Muscle layer of colon (tissue), 2 donors: ENCODE results near the gene CSNK1E.

Experiments
- H3K27ac ChIP-seq: one replicate; pipeline ENCODE4 v1.7.0; 2013; ENCODE audit warnings: low read depth, mild to moderate bottlenecking, low read length, moderate library complexity
- H3K27me3 ChIP-seq, 2 donors: one replicate each; pipeline ENCODE4 v1.7.0; 2013; ENCODE audit warnings: low read length in 2 of 2, mild to moderate bottlenecking in 2 of 2; ENCODE audit not compliant: insufficient read depth in 2 of 2, control insufficient read depth in 1 of 2
- H3K36me3 ChIP-seq: one replicate; pipeline ENCODE4 v1.7.0; 2013; ENCODE audit warnings: mild to moderate bottlenecking, low read length; ENCODE audit not compliant: insufficient read depth
- H3K4me1 ChIP-seq: one replicate; pipeline ENCODE4 v1.7.0; 2013; ENCODE audit warnings: mild to moderate bottlenecking, low read length; ENCODE audit not compliant: insufficient read depth
- H3K4me3 ChIP-seq, 2 donors: one replicate each; pipeline ENCODE4 v1.7.0; 2013; ENCODE audit warnings: low read length in 2 of 2, low read depth in 1 of 2, mild to moderate bottlenecking in 1 of 2, moderate library complexity in 1 of 2
- H3K9ac ChIP-seq: one replicate; pipeline ENCODE4 v1.7.0; 2013; ENCODE audit warnings: low read length
- H3K9me3 ChIP-seq: one replicate; pipeline ENCODE4 v1.7.0; 2013; ENCODE audit warnings: mild to moderate bottlenecking, low read length
- donor health status: abdominal sarcoma.
- donor health status: Adenocarcinoma of cecum.

Gene CSNK1E

DNA sequence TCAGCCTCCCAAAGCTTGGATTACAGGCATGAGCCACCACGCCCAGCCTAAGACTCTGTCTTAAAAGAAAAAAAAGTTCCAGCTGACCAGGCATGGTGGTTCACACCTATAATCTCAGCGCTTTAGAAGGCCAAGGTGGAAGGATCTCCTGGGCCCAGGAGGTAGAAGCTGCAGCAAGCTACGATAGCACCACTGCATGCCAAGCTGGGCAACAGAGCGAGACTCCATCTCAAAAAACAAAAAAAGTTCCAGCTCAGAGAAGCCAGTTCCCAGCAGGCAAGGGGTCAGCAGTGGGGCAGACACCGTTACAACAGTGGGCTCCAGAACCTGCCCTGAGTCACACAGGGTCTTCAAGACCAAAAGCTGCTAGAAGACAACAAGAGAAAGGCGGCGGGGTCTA is 47.8 kb downstream of the CSNK1E start:
- no peaks in the 10 kb centered on the region for H3K27me3 ChIP-seq
- H3K4me1 ChIP-seq = peaks cover 62% of the 10 kb centered on the region
- no peaks in the 10 kb centered on the region for H3K9me3 ChIP-seq
- no peak overlapping the region for H3K4me3 ChIP-seq
- no peak overlapping the region for H3K9ac ChIP-seq
- no peaks in the 10 kb centered on the region for H3K36me3 ChIP-seq
- no peak overlapping the region for H3K27ac ChIP-seq

DNA sequence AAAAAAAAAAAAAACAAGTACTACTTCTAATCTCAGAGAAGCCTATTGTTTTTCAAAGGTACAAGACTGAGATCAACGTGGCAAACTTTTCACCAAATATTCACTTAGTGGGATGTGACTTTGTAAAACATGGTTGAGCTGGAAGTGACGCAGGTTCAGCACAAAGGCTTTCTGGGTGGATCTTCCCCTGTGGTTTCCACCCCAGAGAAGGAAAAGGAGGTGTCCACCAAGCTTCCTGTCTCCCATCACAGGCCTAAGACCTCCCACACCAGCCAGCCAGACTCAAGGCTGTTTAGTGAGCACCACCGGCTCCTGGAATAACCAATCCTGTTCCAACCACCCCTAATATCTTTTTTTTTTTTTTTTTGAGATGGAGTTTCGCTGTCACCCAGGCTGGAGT is 50.1 kb downstream of the CSNK1E start:
- Histone ChIP-seq H3K9ac (no peak overlapping the region), H3K36me3 (no peaks in the 10 kb centered on the region), H3K27me3 (no peaks in the 10 kb centered on the region), H3K27ac (no peak overlapping the region), H3K4me1 (peaks cover 64% of the 10 kb centered on the region), H3K4me3 (no peak overlapping the region), H3K9me3 (no peaks in the 10 kb centered on the region)

DNA sequence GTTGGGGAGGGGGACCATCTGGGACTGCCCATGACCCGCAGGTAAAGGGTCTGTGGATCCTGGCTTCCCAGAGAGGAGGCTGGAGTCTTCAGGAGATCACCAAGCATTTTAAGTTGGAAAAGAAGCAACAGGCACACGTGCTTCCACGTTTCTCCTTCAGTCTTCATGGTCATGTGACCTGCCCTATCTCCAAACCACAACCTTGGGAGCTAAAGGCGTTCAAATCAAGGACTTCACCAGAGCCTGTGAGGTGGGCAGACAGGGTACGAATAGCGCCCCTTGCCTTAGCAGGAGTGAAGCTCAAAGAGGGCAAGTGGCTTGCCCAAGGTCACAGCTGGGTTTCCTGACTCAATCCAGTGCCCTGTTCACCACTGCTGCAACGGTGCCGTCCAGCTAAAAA is 51.1 kb downstream of the CSNK1E start:
- H3K36me3 ChIP-seq = no peaks in the 10 kb centered on the region
- H3K9me3 ChIP-seq = no peaks in the 10 kb centered on the region
- no peak overlapping the region for H3K27ac ChIP-seq
- peaks cover 64% of the 10 kb centered on the region for H3K4me1 ChIP-seq
- H3K4me3 ChIP-seq = no peak overlapping the region
- H3K27me3 ChIP-seq = no peaks in the 10 kb centered on the region
- peak overlapping the region; percentile 5 for H3K9ac ChIP-seq

DNA sequence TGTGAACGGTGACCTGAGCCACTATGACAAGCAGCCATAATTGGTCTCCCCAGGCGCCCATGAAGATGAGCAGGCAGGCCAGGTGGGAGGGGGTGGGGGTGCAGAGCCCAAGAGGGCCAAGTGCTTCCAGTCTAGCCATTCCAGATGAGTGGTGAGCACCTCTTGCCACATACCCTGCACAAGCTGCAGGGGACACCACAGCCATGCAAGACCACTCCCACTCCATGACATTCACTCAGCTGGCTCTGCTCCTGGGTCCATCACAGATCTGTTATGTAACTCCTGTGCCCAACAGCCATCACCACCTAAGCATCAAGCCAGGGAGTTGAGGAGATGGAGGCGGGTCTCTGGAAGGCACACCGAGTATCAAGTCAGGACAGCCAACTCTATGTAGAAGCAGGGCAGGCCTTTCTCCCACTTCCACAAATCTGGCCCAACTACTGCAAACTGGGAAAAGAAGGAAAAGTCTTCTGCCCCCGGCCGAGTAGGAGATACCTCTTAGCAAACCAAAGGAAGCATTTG is 52.9 kb downstream of the CSNK1E start:
- Histone ChIP-seq H3K9me3 (no peaks in the 10 kb centered on the region), H3K9ac (no peak overlapping the region), H3K36me3 (no peaks in the 10 kb centered on the region), H3K27me3 (no peaks in the 10 kb centered on the region), H3K4me3 (no peak overlapping the region), H3K27ac (no peak overlapping the region), H3K4me1 (peaks cover 61% of the 10 kb centered on the region)

GRCh38 chr22:38262051-38262795 is 55.0 kb downstream of the CSNK1E start:
- no peak overlapping the region for H3K4me3 ChIP-seq
- no peak overlapping the region for H3K9ac ChIP-seq
- H3K36me3 ChIP-seq = no peaks in the 10 kb centered on the region
- peak overlapping the region; percentile 21 for H3K27ac ChIP-seq
- peaks cover 69% of the 10 kb centered on the region for H3K4me1 ChIP-seq
- H3K27me3 ChIP-seq = no peaks in the 10 kb centered on the region
- H3K9me3 ChIP-seq = no peaks in the 10 kb centered on the region

- no peaks in the 10 kb centered on the region for H3K27me3 ChIP-seq
- no peaks in the 10 kb centered on the region for H3K36me3 ChIP-seq
- H3K9me3 ChIP-seq = no peaks in the 10 kb centered on the region
- peaks cover 69% of the 10 kb centered on the region for H3K4me1 ChIP-seq
- peak overlapping the region; percentile 45 for H3K9ac ChIP-seq
- peak overlapping the region; percentile 31 for H3K27ac ChIP-seq
- peak overlapping the region in 1 of 2 donors; percentile 24 for H3K4me3 ChIP-seq
These were observed 56.2 kb downstream of the CSNK1E start for GRCh38 chr22:38260761-38261681.

DNA sequence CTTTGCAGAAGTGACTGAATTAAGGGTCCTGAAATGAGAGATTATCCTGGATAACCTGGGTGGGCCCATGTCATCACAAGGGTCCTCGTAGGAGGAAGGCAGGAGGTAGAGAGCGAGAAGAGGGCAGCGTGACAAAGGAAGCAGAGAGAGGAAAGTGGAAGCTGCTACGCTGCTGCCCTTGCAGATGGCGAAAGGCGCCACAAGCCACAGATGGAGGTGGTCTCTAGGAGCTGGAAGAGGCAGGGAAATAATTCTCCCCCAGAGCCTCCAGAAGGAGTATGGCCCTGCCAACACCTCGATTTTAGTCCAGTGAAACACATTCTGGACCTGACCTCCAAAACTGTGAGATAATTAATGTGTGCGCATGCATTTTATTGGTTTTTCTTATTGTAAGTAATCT is 57.9 kb downstream of the CSNK1E start:
- Histone ChIP-seq H3K4me1 (peaks cover 55% of the 10 kb centered on the region), H3K36me3 (no peaks in the 10 kb centered on the region), H3K27me3 (no peaks in the 10 kb centered on the region), H3K9ac (no peak overlapping the region), H3K9me3 (no peaks in the 10 kb centered on the region), H3K4me3 (no peak overlapping the region), H3K27ac (no peak overlapping the region)

- no peak overlapping the region for H3K4me3 ChIP-seq
- H3K36me3 ChIP-seq = no peaks in the 10 kb centered on the region
- no peak overlapping the region for H3K9ac ChIP-seq
- no peak overlapping the region for H3K27ac ChIP-seq
- H3K9me3 ChIP-seq = no peaks in the 10 kb centered on the region
- peaks cover 52% of the 10 kb centered on the region for H3K4me1 ChIP-seq
- H3K27me3 ChIP-seq = no peaks in the 10 kb centered on the region
These were observed 58.3 kb downstream of the CSNK1E start for GRCh38 chr22:38258895-38259294.

- Histone ChIP-seq H3K9me3 (no peaks in the 10 kb centered on the region), H3K9ac (peak overlapping the region; percentile 51), H3K4me3 (peak overlapping the region in 1 of 2 donors; percentile 21), H3K27ac (peak overlapping the region; percentile 62), H3K36me3 (no peaks in the 10 kb centered on the region), H3K27me3 (no peaks in the 10 kb centered on the region), H3K4me1 (peaks cover 52% of the 10 kb centered on the region)
These were observed 59.5 kb downstream of the CSNK1E start for GRCh38 chr22:38257650-38258250.

GRCh38 chr22:38257181-38257580 is 60.1 kb downstream of the CSNK1E start:
- no peaks in the 10 kb centered on the region for H3K36me3 ChIP-seq
- peaks cover 47% of the 10 kb centered on the region for H3K4me1 ChIP-seq
- peak overlapping the region; percentile 51 for H3K9ac ChIP-seq
- no peaks in the 10 kb centered on the region for H3K27me3 ChIP-seq
- H3K27ac ChIP-seq = peak overlapping the region; percentile 62
- peak overlapping the region in 1 of 2 donors; percentile 21 for H3K4me3 ChIP-seq
- H3K9me3 ChIP-seq = no peaks in the 10 kb centered on the region

DNA sequence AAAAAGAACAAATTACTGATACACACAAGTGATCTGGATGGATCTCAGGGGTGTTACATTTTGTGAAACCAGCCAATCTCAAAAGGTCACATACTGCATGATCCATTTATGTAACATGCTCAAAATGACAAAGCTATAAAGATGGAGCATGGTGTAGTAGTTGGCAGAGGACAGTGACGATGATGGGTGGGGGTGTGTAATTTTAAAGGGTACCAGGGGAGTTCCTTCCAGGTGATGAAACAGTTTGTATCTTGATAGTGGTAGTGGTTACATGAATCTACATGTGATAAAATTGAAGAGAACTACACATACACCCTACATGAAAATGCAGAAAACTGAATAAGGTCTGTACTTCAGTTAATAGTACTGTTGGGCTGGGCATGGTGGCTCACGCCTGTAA is 61.5 kb downstream of the CSNK1E start:
- no peak overlapping the region for H3K27ac ChIP-seq
- H3K9me3 ChIP-seq = no peaks in the 10 kb centered on the region
- no peak overlapping the region for H3K4me3 ChIP-seq
- no peaks in the 10 kb centered on the region for H3K27me3 ChIP-seq
- no peaks in the 10 kb centered on the region for H3K36me3 ChIP-seq
- H3K9ac ChIP-seq = no peak overlapping the region
- H3K4me1 ChIP-seq = peaks cover 41% of the 10 kb centered on the region
